Activated CD4-positive, alpha-beta T cell treated with anti-CD3 and anti-CD28 coated beads, Interleukin-2, amount 50 U/mL, for 16 hours (primary cell): ENCODE measurements around the gene KIF1C.
A peak's percentile ranks its signal among the peaks of the same experiment; 100 is the strongest.

Experiments used
- DNase-seq: peaks from one replicate; pipeline ENCODE4 v3.0.0-alpha.2; 2020

Gene KIF1C

DNA sequence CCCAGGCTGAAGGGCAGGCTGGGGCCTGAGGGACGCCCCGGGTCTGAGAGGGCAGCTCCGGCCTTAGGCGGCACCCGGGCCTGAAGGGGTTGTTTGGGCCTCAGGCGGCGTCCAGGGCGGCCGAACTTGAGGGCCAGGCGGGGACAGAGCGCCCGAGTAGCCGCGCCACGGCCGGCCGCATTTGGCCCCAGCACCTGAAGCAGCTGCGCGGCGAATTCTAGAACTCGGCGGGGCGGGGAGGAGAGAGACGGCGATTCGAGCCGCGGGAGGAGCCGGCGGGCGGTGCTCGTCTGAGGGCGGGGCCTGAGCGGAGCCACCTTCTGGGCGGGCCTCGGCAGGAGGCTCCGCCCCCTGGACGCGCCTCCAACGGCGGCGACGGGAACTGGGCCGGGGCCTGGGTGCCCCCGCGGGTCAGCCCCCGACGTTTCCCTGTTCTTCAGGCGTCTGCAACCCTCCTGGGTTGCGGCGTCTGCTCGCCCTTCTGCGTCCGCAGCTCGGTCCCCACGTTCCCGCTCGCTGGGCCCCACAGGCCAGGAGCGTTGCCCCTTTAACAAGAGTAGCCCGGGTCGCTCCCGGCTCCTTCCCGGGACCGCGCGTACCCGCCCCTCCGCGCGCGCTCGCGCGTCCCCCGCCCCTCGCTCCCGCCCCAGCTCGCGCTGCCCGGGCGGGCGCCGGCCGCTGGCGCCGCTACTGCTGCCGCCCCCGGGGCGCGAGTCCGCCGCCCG lies at the start of gene KIF1C, which contains the start of gene INCA1:
Gene KIF1C (plus strand): TSS at position 649 of the 725 bp plus-strand sequence. CDS start 2,297 bp downstream, outside the sequence.
Gene INCA1 (minus strand): TSS at position 221 of the 725 bp plus-strand sequence. CDS start 3,085 bp downstream, outside the sequence.
- DNase-seq, result peak; percentile 92

GRCh38 chr17:4948166-4948930 lies 49.4 kb upstream of the KIF1C start, which contains the start of gene PFN1:
Gene PFN1 (minus strand): TSS chr17:4948530. CDS start chr17:4948394, 136 bp downstream.
- DNase-seq, result peak; percentile 95

DNA sequence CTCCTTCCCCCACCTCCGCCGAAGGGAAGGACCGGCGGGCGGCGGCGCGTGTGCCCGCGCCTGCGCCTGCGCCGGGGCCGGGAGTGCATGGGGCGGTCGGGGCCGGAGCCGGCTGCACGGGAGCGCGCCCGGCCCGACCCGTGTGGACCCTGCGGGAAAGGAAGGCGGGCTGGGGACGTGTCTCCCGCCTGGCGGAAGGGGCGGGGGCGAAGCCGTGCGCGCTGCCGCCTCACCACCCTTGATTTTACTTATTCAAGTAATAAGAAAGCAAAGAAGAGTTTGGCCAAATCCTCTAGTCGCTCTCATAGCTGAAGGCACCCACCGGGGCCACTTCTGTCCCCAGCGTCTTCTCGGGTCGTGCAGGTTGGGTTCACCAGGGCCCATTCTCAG lies 48.8 kb upstream of the KIF1C start:
- DNase-seq, result peak; percentile 85

- DNase-seq, result peak; percentile 89
These were observed 48.3 kb upstream of the KIF1C start for GRCh38 chr17:4949321-4950074.

DNA sequence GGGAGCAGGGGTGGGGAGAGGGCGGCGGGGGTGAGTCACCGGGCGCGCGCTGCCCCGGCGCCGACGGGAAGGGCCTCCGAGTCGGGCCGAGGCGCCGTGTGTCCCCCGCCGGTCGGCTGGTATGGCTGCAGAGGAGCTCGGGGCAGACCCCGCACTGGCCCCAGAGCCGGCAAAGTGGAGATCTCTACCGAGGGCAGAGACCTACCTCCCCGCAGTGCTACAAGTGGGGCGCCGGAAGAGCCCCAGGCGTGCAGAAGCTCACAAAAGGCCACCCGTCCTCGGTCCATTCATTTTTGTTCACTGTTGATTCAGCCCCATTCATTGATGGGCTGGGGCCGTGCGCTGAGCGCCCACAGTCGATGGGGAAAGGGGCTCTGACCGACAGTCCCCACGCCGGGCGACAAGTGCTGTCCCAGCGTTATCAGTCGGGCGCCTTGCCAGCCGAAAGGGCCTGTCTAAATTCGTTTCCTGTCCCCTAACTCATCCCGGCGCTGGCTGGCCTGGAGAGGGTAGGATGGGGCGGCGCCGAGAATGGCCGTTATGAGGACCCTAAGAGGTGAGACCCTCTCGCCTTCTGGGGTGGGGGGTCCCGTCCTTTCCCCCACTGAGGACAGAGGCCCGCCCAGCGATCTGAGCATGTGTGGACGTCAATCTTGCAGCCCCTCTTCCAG lies 47.5 kb upstream of the KIF1C start:
- DNase-seq, result peak; percentile 44

GRCh38 chr17:4950746-4951204 lies 47.0 kb upstream of the KIF1C start, which contains the start of gene ENO3:
Gene ENO3 (plus strand): TSS chr17:4951119. CDS start chr17:4951830, 711 bp downstream.
- no peak for DNase-seq

DNA sequence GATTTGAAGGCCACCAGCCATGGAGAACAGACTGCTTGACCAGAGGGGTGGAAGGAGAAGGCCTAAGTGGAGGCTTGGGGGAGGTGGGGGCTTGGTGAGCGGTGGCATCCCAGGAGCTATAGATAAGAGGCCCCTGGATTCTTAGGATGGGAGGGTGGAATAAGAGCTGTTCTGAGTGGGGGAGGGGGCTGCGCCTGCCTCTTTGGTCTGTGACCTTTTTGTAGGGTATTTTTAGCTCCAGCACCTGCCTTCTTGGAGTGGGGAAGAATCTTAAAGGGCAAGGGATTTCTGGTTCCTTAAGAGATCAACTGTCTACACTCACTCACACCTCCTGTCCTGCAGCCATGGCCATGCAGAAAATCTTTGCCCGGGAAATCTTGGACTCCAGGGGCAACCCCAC lies 46.3 kb upstream of the KIF1C start:
- DNase-seq, result no peak

- DNase-seq, result no peak
These were observed 44.2 kb upstream of the KIF1C start for GRCh38 chr17:4953451-4953961.

GRCh38 chr17:4955091-4955490 lies 42.7 kb upstream of the KIF1C start:
- no peak for DNase-seq

- peak; percentile 40 for DNase-seq
These were observed 41.2 kb upstream of the KIF1C start for GRCh38 chr17:4956493-4957061.

DNA sequence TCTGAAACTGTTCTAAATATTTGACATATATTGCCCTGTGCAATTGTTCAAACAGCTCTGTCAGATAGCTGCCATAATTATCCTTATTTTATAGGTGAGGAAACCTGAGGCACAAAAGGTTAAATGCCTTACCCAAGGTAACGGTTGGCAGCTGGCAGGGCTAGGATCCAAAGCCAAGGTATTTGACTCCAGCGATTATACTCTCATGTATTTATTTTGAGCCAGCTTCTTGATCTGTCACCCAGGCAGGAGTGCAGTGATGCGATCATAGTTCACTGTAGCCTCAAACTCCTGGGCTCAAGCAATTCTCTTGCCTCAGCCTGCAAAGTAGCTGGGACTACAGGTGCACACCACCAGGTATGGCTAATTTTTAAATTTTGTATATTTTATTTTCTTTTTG lies 39.6 kb upstream of the KIF1C start:
- DNase-seq, result no peak

GRCh38 chr17:4959261-4959965 lies 38.3 kb upstream of the KIF1C start:
- no peak for DNase-seq

- DNase-seq, result no peak
These were observed 37.3 kb upstream of the KIF1C start for GRCh38 chr17:4960279-4960922.

DNA sequence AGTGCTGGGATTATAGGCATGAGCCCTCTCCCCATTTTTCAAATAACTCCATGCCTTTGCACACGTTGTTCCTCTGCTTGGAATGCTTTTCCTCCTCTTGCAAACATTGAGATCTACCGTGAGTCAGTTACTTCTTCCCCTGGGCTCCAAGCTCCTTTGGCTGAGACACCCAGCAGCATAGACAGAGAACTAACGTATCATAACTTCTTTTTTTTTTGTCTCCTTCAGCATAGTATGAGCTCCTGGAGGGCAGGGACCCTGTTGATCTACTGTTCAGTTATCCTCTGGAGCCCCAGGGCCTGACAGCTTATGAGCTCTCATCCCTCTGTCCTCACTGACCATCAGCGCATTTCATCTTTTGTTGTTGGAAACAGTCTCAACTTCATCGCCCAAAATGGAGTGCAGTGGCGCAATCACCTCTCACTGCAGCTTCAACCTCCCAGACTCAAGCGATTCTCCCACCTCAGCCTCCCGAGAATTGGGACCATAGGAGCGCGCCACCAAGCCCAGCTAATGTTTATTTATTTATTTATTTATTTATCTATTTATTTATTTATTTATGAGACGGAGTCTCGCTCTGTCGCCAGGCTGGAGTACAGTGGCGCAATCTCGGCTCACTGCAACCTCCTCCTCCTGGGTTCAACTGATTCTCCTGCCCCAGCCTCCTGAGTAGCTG lies 32.3 kb upstream of the KIF1C start:
- DNase-seq, result no peak

GRCh38 chr17:4966844-4967538 lies 30.8 kb upstream of the KIF1C start:
- peak; percentile 99 for DNase-seq

DNA sequence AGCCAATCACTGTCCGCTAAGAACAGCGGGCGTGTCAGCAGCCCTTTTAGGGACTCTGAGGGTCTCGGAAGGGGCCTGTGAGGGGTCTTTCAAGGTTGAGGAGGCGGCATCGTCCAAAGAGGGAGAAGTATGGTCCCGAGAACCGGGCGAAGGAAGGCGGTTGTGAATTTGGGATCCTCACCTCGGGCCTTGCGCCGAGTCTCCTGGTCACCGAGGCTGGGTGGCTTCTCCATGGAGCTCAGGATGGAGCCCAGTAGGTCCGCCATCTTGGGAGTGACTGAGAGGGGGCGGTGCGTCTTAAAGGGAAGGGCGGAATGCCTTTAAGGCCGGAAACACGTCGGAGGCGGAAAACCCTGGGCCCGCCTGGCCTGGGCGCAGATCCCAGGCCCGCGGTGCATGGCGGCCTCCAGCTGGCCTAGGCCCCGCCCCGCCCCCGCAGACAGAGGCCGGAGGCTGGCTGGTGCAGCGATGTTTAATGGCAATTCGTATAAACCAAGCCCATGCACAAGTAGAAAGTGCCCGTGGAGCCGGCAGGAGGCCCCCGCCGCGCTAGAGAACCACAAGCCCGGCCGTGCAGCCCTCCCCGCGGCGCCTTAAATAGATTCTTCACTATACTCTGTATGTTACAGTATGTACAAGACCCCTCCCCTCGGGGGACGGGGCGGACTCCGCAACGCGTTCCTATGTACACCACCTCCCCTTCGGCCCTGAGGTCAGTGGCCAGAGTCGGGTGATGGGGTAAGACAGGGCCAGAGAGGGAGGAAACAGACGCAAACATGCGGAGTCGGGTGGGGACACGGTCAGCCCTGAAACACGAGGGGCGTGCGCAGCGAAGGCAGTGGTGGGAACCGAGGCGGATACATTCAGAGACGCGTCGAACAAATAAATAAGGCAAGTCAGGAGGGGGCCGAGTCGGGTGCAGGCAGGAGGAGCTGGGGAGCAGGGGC lies 29.9 kb upstream of the KIF1C start, which contains the start of gene SPAG7:
Gene SPAG7 (minus strand): TSS at position 279 of the 947 bp plus-strand sequence. CDS start 13 bp downstream, at position 266.
- peak; percentile 95 for DNase-seq

DNA sequence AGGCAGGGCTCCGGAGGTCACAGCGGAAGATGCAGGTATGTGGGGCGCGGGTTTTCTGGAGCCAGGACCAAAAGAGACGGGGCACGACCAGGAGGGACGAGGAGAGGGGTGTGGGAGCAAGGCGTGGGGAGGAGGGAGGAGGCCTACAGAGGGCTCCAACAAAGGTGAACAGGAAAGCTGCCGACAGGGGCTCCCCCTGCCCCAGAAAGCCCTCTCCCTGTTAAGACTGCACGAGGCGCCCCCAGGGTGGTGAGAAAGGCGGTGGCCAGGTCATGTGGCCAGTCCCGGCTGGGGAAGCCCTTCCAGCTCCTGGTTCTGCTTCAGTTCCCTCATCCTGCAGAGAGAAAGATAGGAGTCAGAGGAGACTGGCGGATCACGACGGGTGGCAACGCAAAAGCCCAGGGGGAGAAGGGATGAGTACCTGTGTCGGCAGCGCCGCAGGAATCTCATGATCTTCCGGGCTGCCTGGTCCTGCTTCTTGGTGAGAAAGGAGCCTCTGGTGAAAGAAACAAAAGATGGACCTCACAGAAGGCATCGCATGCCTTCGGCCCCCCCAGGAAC lies 29.2 kb upstream of the KIF1C start:
- DNase-seq, result peak; percentile 31
